DND-41 (cell line): Measurements from ENCODE around the gene JAKMIP1.

Experiments used
- ATAC-seq: fragments of 200-7000 bp; cut with Tn5 transposase; 3 replicates; pipeline ENCODE4 v1.9.1; 2021; ENCODE audit warnings: low read depth; ENCODE audit not compliant: insufficient read depth
- DNase-seq: peaks from one replicate; pipeline ENCODE4 v3.0.0-alpha.2; 2020
- H2AFZ ChIP-seq: 2 replicates; pipeline ENCODE4 v1.6.0; 2012; ENCODE audit warnings: low read depth, low read length
- H3K27ac ChIP-seq: 2 replicates; pipeline ENCODE4 v1.5.1; 2012; ENCODE audit warnings: low read length, inconsistent platforms
- H3K27me3 ChIP-seq: fragments of 200-600 bp; sonication (generic); 2 replicates; pipeline ENCODE4 v1.6.0; 2012; ENCODE audit warnings: low read length, mild to moderate bottlenecking, inconsistent platforms; ENCODE audit not compliant: insufficient read depth, poor library complexity
- H3K36me3 ChIP-seq: 2 replicates; pipeline ENCODE4 v1.5.1; 2012; ENCODE audit warnings: low read length, inconsistent platforms; ENCODE audit not compliant: insufficient read depth
- H3K4me1 ChIP-seq: 2 replicates; pipeline ENCODE4 v1.5.1; 2012; ENCODE audit warnings: mild to moderate bottlenecking, low read length; ENCODE audit not compliant: insufficient read depth
- H3K4me2 ChIP-seq: 2 replicates; pipeline ENCODE4 v1.6.0; 2012; ENCODE audit warnings: mild to moderate bottlenecking, moderate library complexity, low read length, inconsistent platforms; ENCODE audit not compliant: insufficient read depth
- H3K4me3 ChIP-seq, 2 experiments: fragments of 200-600 bp in 1 of 2; shearing (Covaris generic) in 1 of 2; 2 replicates each; pipeline ENCODE4 v1.5.1; 2012 to 2016; ENCODE audit warnings: inconsistent platforms in 2 of 2, low read length in 2 of 2, mild to moderate bottlenecking in 2 of 2, low read depth in 1 of 2, moderate library complexity in 1 of 2
- H3K79me2 ChIP-seq: 2 replicates; pipeline ENCODE4 v1.6.0; 2012; ENCODE audit warnings: low read length, inconsistent platforms; ENCODE audit not compliant: insufficient read depth
- H3K9ac ChIP-seq: 2 replicates; pipeline ENCODE4 v1.6.0; 2012; ENCODE audit warnings: low read depth, mild to moderate bottlenecking, inconsistent platforms, low read length, moderate library complexity
- H3K9me3 ChIP-seq: 2 replicates; pipeline ENCODE4 v1.5.1; 2012; ENCODE audit warnings: low read length, moderate library complexity, mild to moderate bottlenecking, inconsistent platforms; ENCODE audit not compliant: insufficient read depth, severe bottlenecking
- H4K20me1 ChIP-seq: 2 replicates; pipeline ENCODE4 v1.6.0; 2012; ENCODE audit warnings: low read length; ENCODE audit not compliant: insufficient read depth
- CTCF ChIP-seq: IDR thresholded peaks from 2 replicates; pipeline ENCODE4 v1.5.1; 2012; ENCODE audit warnings: borderline replicate concordance, low read length, moderate library complexity, mild to moderate bottlenecking; ENCODE audit not compliant: poor library complexity, severe bottlenecking; ENCODE audit errors: extremely low read depth
- EZH2 ChIP-seq: IDR thresholded peaks from 3 replicates; pipeline ENCODE4 v1.6.1; 2012; ENCODE audit warnings: borderline replicate concordance, low read depth, mild to moderate bottlenecking, moderate library complexity, low read length, inconsistent platforms; ENCODE audit not compliant: severe bottlenecking

JAKMIP1 gene

GRCh38 chr4:5999830-6000365 is 200.5 kb downstream of the JAKMIP1 start:
- Histone ChIP-seq H3K9ac (no peak overlapping the region), H3K36me3 (no peaks in the 10 kb centered on the region), H3K9me3 (peaks cover 8% of the 10 kb centered on the region), H3K27ac (no peak overlapping the region), H4K20me1 (no peaks in the 10 kb centered on the region), H3K4me3 (no peak overlapping the region), H3K4me1 (no peaks in the 10 kb centered on the region), H2AFZ (no peak overlapping the region), H3K79me2 (no peaks in the 10 kb centered on the region), H3K27me3 (no peaks in the 10 kb centered on the region), H3K4me2 (no peak overlapping the region)
- ATAC-seq (no peak), DNase-seq (no peak)
- TF ChIP-seq CTCF, result no peak
- no peak for TF ChIP-seq EZH2

- H3K79me2 ChIP-seq, result no peaks in the 10 kb centered on the region
- DNase-seq (no peak), ATAC-seq (no peak)
- H3K4me3 ChIP-seq, result no peak overlapping the region
- H3K27ac ChIP-seq, result no peak overlapping the region
- H3K9me3 ChIP-seq, result peaks cover 4% of the 10 kb centered on the region
- no peak overlapping the region for H3K4me2 ChIP-seq
- no peak overlapping the region for H2AFZ ChIP-seq
- no peaks in the 10 kb centered on the region for H3K36me3 ChIP-seq
- no peaks in the 10 kb centered on the region for H3K4me1 ChIP-seq
- no peak overlapping the region for H3K9ac ChIP-seq
- TF ChIP-seq CTCF (no peak), EZH2 (no peak)
- no peaks in the 10 kb centered on the region for H3K27me3 ChIP-seq
- H4K20me1 ChIP-seq, result no peaks in the 10 kb centered on the region
Observed at GRCh38 chr4:5999356-5999755, 201.0 kb downstream of the JAKMIP1 start.

GRCh38 chr4:5998333-5998936 is 201.9 kb downstream of the JAKMIP1 start:
- Histone ChIP-seq H4K20me1 (no peaks in the 10 kb centered on the region), H3K4me1 (no peaks in the 10 kb centered on the region), H3K27ac (no peak overlapping the region), H2AFZ (no peak overlapping the region; the same call in 1 of the 2 replicates), H3K4me3 (no peak overlapping the region), H3K27me3 (no peaks in the 10 kb centered on the region), H3K4me2 (no peak overlapping the region), H3K9ac (no peak overlapping the region), H3K79me2 (no peaks in the 10 kb centered on the region), H3K36me3 (no peaks in the 10 kb centered on the region), H3K9me3 (no peaks in the 10 kb centered on the region)
- peak; percentile 86 for ATAC-seq
- peak; percentile 58 for DNase-seq
- TF ChIP-seq CTCF (peak; percentile 93), EZH2 (no peak)
